HG03066 (cell line): ENCODE measurements around the gene PCSK6.

ENCODE experiments used
- ATAC-seq: cut with Tn5 transposase; IDR thresholded peaks from one replicate; pipeline ENCODE4 v1.9.1; 2021; ENCODE audit warnings: low read depth; ENCODE audit not compliant: unreplicated experiment

PCSK6 gene

GRCh38 chr15:101500865-101501551, 11.5 kb upstream of the PCSK6 start:
- no peak for ATAC-seq

DNA sequence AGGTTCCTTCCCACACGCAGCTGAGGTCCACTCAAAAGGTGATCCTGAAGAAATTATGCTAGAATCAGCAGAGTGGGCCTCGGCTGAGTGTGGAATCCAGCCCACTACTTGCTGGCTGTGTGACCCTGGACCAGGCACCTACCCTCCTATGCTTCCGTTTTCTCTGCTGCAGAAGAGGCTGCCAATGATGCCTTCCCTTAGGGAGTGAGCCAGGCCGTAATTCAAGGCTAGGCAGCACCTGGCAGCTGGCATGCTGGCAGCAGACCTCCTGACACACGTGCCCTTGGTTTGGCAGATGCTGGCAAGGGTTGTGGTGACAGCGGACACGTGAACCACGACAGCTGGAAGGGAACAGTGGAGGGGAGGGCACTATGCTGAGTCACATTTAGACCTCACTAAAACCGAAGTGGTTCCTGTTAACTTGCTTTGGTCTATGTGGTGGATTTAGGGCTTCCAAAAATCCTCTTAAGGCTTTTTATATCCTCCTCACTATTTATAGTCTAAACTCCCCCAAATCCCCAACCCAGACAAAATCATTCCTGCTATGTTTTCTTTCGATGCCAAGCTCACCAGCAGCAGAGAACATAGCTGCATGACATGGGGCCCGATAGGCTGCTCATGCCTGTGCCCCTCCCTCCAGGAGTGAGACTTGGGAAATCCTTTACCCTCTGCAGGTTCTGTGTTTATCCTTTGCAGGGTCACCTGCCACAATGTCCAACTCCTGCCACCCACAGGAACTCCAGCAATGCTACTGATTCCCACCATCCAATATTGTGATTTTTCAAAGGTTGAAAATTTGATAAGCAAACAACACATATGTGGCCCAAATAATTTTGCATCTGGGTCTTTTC, 10.6 kb upstream of the PCSK6 start:
- ATAC-seq: no peak

GRCh38 chr15:101498717-101499480, 9.4 kb upstream of the PCSK6 start:
- no peak for ATAC-seq

- no peak for ATAC-seq
Measured at GRCh38 chr15:101498076-101498716, 8.7 kb upstream of the PCSK6 start.

- ATAC-seq: no peak
Measured at GRCh38 chr15:101497484-101498034, 8.1 kb upstream of the PCSK6 start.

DNA sequence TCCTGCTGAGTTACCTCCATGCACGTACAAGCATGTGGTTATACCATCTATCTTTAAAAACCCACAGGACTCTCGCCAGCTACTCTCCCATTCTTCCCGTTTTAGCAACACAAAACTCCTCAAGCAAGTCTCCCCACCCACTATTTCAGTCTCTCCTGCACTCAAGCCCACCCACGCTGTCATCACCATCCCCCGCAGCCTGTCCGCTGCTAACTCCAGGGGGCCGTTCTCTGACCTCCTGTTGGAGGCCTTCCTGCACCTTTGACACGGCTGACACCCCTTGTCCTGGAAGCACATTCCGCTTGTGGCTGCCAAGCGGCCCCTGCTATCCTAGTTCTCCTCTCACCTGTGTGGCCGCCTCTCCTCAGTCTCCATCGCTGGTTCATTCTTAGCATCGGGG, 7.5 kb upstream of the PCSK6 start:
- ATAC-seq: no peak

- ATAC-seq: no peak
Measured at GRCh38 chr15:101496198-101496986, 6.9 kb upstream of the PCSK6 start.

DNA sequence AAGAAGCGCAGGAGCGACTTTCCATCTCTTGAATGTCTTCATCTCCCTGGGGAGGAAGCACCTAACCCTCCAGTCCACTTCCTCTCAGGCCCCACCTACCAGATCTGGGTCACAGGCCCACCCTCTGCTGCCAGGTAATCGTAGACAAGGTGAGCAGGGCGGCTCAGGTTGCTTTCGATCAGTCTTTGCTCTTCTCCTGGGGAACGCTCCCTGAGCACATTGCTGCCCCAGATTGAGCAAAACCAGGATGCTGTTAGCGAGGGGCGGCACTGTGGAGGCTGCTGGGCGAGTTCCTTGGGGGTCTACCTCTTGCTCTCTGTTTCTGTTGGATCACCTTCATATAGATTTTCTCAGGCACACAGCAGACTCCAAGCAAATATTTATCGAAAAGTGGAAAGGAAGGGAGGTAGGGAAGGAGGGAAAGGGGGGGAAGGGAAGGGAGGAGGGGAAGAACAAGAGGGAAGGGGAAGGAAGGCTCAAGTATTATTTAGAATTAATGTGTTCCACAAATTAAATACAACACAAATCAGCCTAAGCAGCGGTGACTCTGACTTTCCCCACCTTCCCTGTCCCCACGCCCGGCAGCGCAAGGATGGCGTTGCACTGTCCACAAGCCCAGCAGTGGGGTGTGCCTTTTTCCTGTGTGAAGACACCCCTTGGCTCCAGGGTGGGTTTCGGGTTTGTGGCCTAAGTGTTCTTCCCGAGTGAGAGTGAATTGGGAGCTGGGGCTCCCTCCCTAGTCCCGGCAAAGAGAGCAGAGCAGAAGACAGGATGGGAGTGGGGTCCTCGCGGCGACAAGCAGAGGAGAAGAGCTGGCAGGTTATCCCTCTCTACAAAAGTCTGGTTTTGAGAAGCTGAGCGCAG, 6.1 kb upstream of the PCSK6 start:
- ATAC-seq: no peak

- no peak for ATAC-seq
Measured at GRCh38 chr15:101494251-101494796, 4.8 kb upstream of the PCSK6 start.

DNA sequence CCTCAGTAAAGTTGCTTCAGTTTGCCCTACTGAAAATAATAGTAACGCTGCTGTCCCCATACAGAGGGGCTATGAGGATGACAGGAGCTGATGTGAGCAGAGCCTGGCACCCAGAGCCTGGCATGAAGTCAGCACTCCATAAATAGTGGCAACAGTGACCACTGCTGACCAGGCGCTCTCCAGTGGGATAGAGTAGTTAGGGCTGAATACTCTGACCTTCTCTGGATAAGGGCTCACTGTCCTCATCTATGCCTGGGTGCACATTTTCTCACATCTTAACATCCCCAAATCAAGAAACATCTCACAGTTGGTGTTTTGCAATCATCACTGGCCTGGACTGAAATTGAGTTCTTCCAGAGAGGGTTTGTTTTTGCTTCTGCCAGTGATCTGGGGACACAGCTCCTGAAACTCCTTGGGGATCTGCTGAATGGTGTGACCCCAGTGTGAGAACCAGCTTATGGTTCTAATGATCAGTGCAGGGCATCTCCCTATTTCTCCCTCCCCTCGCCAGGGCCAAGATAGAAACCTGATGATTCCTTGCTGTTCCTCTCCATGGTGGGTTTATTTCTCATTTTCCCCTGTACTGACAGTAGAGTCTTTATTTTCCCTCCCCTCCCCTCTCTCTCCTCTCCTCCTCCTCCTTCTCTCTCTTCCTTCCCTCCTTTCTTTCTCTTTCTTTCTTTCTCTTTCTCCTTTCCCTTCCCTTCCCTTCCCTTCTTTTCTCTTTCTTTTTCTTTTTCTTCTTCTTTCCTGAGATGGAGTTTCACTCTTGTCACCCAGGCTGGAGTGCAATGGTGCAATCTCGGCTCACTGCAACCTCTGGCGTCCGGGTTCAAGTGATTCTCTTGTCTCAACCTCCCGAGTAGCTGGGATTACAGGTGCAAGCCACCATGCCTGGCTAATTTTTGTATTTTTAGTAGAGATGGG, 3.5 kb upstream of the PCSK6 start:
- ATAC-seq: no peak

DNA sequence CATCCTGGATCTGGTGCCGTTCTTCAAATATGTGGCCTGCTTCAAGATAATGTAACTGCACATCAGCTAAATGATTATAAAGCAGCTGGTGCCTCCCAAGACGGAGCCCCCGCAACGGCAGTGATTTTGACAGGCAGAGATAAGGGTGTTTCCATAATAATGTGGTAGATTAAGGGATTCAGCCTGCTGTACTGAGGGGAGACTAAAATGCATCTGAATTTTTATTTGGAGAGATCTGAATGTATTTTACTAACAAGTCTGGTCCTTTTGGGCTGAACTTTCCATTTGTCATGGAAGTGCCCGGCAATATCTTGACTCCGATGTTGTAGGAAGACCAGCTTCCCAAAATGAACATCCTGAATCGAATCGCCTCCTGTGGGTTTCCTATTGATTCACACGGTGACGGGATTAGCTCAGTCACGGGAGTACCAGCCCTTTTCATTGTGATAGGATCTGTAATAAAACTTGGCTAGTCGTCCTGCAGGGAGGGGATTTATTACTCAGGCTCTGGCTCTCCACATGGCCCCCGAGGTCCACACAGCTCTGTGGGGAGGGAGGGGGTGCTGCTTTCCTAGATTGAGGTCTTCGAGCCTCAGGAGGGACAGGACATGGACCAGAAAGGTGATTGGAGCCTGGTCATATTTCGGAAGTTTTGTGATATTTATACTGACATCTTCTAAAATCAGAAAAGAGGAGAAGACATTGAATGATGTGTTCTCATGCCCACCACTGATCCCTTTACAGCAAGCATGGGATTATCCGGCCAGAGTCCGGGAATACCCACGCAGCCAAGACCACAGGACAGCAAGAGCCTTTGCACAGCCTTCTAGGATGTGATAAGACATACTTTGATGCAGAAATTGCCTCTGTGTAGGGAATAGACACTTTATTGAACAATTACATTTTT, 2.5 kb upstream of the PCSK6 start:
- no peak for ATAC-seq

DNA sequence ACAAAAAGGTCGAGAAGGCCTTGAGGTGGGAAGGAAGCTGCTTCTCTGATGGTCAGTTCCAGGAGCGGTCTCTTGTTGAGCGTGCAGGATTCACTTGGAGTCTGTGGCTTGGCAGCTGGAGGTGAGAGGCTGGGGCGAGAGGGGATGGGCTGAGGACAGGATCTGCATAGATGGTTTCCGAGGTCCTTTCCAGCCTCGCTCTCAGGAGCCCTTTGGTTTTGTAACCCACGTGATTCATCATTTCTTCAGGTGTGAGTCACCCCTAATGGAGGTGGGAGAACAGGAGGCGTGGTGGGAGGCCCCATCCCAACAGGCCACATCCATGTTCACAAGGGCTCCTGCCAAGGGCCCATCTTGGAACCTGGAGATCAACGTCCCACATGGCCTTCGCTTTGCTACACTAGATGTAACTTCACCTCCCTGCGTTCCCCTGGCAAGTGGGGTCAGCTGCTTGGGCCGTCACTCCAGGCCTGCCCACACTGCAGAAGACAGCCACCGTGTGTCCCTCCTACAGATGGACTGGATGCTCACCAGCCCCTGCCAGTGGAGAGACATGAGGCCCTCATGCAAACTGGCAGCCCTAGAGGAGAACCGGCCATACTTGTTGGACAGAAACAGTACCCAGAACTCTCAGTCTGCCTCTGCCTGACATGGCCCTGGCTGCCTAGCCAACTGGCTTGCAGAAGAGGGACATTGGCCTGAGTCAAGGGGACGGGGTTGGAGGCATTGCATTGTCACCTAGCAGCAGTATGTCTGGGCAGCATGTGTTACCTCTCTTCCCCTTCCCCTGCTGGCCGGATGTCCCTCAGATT, 1.6 kb upstream of the PCSK6 start:
- no peak for ATAC-seq

DNA sequence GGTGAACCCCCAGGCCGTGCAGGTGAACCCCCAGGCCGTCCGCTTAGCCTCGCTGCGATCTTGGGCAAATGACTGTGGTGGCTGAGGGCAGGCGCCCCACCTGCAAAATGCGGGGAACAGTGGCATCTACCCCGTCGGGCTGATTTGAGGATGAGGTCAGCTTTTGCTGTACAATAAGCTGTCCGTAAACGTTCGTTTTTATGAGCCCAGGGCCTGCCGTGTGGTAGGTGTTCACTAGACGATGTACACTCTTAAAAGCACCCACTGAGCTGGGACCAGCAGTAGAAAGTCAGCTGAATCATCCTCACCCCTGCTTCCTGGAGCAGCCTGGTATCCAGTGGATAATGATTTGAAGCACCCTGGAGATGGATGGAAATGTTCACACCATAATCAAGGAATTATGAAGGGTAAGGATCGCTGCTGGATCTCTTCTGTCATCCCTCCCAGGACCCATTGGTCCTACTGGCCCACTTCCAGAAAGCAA, 943 bp upstream of the PCSK6 start:
- ATAC-seq: no peak

DNA sequence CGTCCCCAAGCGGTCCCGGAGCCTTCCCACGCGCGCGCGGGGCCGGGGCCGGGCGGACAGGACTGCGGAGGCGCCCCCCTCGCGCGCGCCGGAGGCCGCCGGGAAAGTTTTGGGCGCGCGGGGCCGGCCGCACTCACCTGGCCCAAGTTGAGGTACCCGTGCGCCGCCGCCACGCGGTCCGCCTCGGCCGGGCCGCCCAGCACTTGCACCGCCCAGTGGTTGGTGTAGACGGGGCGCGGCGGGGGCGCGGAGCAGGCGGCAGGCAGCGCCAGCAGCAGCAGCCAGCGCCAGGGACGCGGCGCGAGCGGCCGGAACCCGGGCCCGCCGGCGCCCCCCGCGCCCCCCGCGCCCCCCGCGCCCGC, 289 bp downstream of the PCSK6 start:
- no peak for ATAC-seq

DNA sequence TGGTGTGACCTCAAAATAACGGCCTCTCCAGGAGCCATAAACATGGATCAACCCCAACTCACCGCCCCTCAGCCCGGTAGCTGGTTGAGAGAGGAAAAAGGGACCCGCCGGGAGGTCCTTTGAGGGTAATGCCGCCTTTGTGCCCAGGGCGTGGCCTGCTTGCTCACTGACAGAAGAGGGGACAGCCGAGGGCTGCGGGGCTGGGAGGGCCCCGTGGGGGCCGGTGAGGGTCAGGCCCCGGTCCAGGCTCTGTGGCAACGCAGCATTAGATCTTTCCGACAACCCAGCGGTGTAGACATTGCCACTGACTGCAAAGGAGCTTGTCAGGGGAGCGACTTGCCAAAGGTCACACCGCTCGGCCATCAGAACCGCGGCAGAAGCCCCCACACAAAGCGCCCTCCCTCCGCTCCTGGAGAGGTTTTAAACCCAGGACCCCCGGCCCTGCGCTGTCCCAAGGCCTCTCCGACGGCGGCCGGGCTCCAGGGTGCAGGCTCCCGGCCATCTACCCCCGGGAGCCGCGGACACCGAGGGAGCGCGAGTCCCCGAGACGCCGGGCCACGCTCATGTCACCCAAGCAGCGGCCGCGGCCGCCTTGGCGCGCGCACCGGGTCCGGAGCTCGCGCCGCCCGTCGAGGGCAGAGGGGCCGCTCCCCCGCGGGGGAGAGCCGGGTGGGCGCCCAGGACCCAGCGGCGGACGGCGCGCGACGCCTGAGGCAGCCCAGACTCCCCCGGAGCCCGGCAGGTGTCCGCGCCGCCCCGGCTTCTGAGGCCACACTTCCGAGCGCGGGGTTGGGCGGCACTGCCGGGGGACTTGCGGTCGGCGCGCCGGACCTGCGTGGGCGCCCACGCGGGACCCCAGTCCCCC, 975 bp downstream of the PCSK6 start:
- no peak for ATAC-seq
